GM23248 (cell line): ENCODE measurements around the gene LMX1B. TPM values are rescaled to one million over a fixed set of nuclear protein-coding genes. Genes with fewer than 3 reads are reported as not detected.

ENCODE experiments used
- DNase-seq: peaks from one replicate; pipeline ENCODE4 v3.0.0-alpha.2; 2015
- H2AFZ ChIP-seq: fragments of 200-600 bp; sonication (generic); 2 replicates; pipeline ENCODE4 v1.6.1; 2016; ENCODE audit warnings: antibody characterized with exemption
- H3F3A ChIP-seq: fragments of 200-600 bp; sonication (generic); 2 replicates; pipeline ENCODE4 v1.6.1; 2016; ENCODE audit warnings: mild to moderate bottlenecking, antibody characterized with exemption, mixed run types; ENCODE audit not compliant: insufficient read depth
- H3K27ac ChIP-seq: fragments of 200-600 bp; sonication (generic); 2 replicates; pipeline ENCODE4 v1.5.1; 2016; ENCODE audit warnings: mild to moderate bottlenecking
- H3K27me3 ChIP-seq: fragments of 200-600 bp; sonication (generic); replicated peaks from 2 replicates; pipeline ENCODE4 v1.6.1; 2016; ENCODE audit warnings: mild to moderate bottlenecking; ENCODE audit not compliant: insufficient read depth
- H3K36me3 ChIP-seq: fragments of 200-600 bp; sonication (generic); 2 replicates; pipeline ENCODE4 v1.6.1; 2016; ENCODE audit warnings: low read depth, mild to moderate bottlenecking
- H3K4me1 ChIP-seq: fragments of 200-600 bp; sonication (generic); 2 replicates; pipeline ENCODE4 v1.6.1; 2016; ENCODE audit warnings: mild to moderate bottlenecking; ENCODE audit not compliant: insufficient read depth
- H3K4me2 ChIP-seq: fragments of 200-600 bp; sonication (generic); one replicate; pipeline ENCODE4 v1.6.1; 2016; ENCODE audit warnings: mild to moderate bottlenecking; ENCODE audit not compliant: unreplicated experiment
- H3K4me3 ChIP-seq: fragments of 200-600 bp; sonication (generic); 2 replicates; pipeline ENCODE4 v1.5.1; 2016; ENCODE audit warnings: mild to moderate bottlenecking
- H3K79me2 ChIP-seq: fragments of 200-600 bp; sonication (generic); 2 replicates; pipeline ENCODE4 v1.6.1; 2016; ENCODE audit warnings: mild to moderate bottlenecking; ENCODE audit not compliant: insufficient read depth
- H3K9ac ChIP-seq: fragments of 200-600 bp; sonication (generic); 2 replicates; pipeline ENCODE4 v1.6.1; 2016; ENCODE audit warnings: mild to moderate bottlenecking
- H3K9me2 ChIP-seq: fragments of 200-600 bp; sonication (generic); 2 replicates; pipeline ENCODE4 v1.6.1; 2016; ENCODE audit warnings: mixed run types, mild to moderate bottlenecking, moderate library complexity; ENCODE audit not compliant: insufficient read depth
- H3K9me3 ChIP-seq: fragments of 200-600 bp; sonication (generic); one replicate; pipeline ENCODE4 v1.6.1; 2017; ENCODE audit warnings: low read depth
- H4K20me1 ChIP-seq: fragments of 200-600 bp; sonication (generic); 2 replicates; pipeline ENCODE4 v1.6.0; 2016; ENCODE audit not compliant: insufficient read depth
- EZH2 ChIP-seq: fragments of 200-600 bp; sonication (generic); IDR thresholded peaks from 2 replicates; pipeline ENCODE4 v1.6.1; 2018; ENCODE audit warnings: antibody characterized with exemption, mild to moderate bottlenecking; ENCODE audit not compliant: insufficient read depth, poor library complexity, severe bottlenecking
- EZH2phosphoT487 ChIP-seq: fragments of 200-600 bp; sonication (generic); IDR thresholded peaks from 2 replicates; pipeline ENCODE4 v1.6.1; 2018; ENCODE audit warnings: antibody characterized with exemption, moderate library complexity, mild to moderate bottlenecking, low read depth; ENCODE audit not compliant: insufficient read depth
- WGBS, 2 experiments: methylation state at CpG; one replicate each; pipeline ENCODE4 v1.1.6; 2015 to 2017; ENCODE audit warnings: low lambda C conversion rate in 2 of 2, low coverage in 1 of 2; ENCODE audit errors: missing lambda C conversion rate in 2 of 2; 5-methylcytosine and 5-hydroxymethylcytosine counted together
- in situ Hi-C: fragments of 300-500 bp; cut with MboI; formaldehyde crosslinking; loops from 2 replicates; pipeline ENCODE4 v1.15.0; 2020
- polyA plus RNA-seq: library from polyadenylated mRNA; unstranded; fragments of >200 nt; fragmentation: Nextera tagmentation; extraction: Ambion mirVana; gene quantifications from 2 replicates; pipeline ENCODE4 v1.2.1, GENCODE V29; 2016
- total RNA-seq: library from RNA; depleted of rRNA; stranded (reverse); fragments of >200 nt; shearing (Covaris generic); gene quantifications from 2 replicates; pipeline ENCODE4 v1.2.3, GENCODE V29; 2014

Gene LMX1B
- total and polyA plus RNA-seq, 2 experiments from 2014 or later: not detected

- WGBS, 2 experiments: 48 to 49% methylated on average over 3 of the region's 3 CpGs
- Histone ChIP-seq H3K79me2 (no peaks in the 10 kb centered on the region), H3K27me3 (peaks cover 16% of the 10 kb centered on the region), H3K4me1 (no peaks in the 10 kb centered on the region), H3F3A (no peaks in the 10 kb centered on the region), H2AFZ (no peak overlapping the region), H3K4me2 (no peak overlapping the region), H3K9me3 (peaks cover 13% of the 10 kb centered on the region), H3K4me3 (no peak overlapping the region), H3K27ac (no peak overlapping the region), H4K20me1 (no peaks in the 10 kb centered on the region), H3K9ac (no peak overlapping the region), H3K9me2 (no peaks in the 10 kb centered on the region), H3K36me3 (no peaks in the 10 kb centered on the region)
- in situ Hi-C loops: no loop called here
- TF ChIP-seq EZH2phosphoT487 (no peak), EZH2 (no peak)
- no peak for DNase-seq
Measured at GRCh38 chr9:126733005-126733404, 119.3 kb downstream of the LMX1B start.

- Histone ChIP-seq H3K9me3 (peaks cover 13% of the 10 kb centered on the region), H3K36me3 (no peaks in the 10 kb centered on the region), H3F3A (no peaks in the 10 kb centered on the region), H4K20me1 (no peaks in the 10 kb centered on the region), H3K9ac (no peak overlapping the region), H3K4me1 (no peaks in the 10 kb centered on the region), H2AFZ (no peak overlapping the region), H3K4me2 (no peak overlapping the region), H3K79me2 (no peaks in the 10 kb centered on the region), H3K9me2 (no peaks in the 10 kb centered on the region), H3K4me3 (no peak overlapping the region), H3K27ac (no peak overlapping the region), H3K27me3 (peaks cover 20% of the 10 kb centered on the region)
- in situ Hi-C loops: no loop called here
- DNase-seq: no peak
- TF ChIP-seq EZH2phosphoT487: no peak
- no peak for TF ChIP-seq EZH2
- 48 to 55% methylated on average over 2 of the region's 2 CpGs for WGBS, 2 experiments
Measured at GRCh38 chr9:126734877-126735276, 121.1 kb downstream of the LMX1B start.

DNA sequence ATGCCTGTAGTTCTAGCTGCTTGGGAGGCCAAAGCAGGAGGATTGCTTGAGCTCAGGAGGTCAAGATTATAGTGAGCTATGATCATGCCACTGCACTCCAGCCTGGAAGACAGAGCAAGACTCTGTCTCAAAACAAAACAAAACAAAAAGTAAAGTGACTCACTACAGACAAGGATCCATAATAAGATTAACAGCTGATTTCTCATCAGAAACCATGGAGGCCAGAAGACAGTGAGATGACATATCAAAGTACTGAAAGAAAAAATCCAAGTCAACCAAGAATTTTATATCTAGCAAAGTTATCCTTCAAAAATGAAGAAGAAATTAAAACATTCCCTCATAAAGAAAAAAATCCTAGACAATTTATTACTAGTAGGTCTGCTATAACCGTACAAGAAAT lies 121.8 kb downstream of the LMX1B start:
- H2AFZ ChIP-seq: no peak overlapping the region
- H3F3A ChIP-seq: no peaks in the 10 kb centered on the region
- no peak overlapping the region for H3K9ac ChIP-seq
- no peak overlapping the region for H3K4me2 ChIP-seq
- H3K4me3 ChIP-seq: no peak overlapping the region
- H3K9me2 ChIP-seq: no peaks in the 10 kb centered on the region
- no peaks in the 10 kb centered on the region for H3K4me1 ChIP-seq
- DNase-seq: no peak
- WGBS, 2 experiments: 56 to 73% methylated on average over 1 of the region's 1 CpG
- H3K79me2 ChIP-seq: no peaks in the 10 kb centered on the region
- H3K9me3 ChIP-seq: peaks cover 13% of the 10 kb centered on the region
- peaks cover 26% of the 10 kb centered on the region for H3K27me3 ChIP-seq
- TF ChIP-seq EZH2phosphoT487: no peak
- TF ChIP-seq EZH2: no peak
- in situ Hi-C loops: no loop called here
- no peaks in the 10 kb centered on the region for H3K36me3 ChIP-seq
- H4K20me1 ChIP-seq: no peaks in the 10 kb centered on the region
- H3K27ac ChIP-seq: no peak overlapping the region

DNA sequence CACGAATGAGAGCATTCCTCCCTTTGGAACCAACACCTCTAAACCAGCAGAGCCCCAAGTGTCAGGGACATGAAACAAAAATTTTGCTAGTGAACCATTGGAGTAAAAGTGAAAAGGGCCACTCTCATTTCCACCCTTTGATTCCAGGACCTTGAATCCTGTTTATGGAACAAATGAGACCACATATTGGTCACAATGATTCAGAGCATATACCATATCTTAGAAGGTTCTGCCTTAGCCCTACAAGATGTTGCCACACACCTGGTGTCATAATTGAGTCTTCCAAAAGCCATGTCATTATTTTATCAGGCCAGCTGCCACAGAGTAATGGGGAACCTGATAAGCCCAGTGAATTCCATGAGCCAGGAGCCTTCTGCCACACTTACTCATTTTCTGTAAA lies 124.8 kb downstream of the LMX1B start:
- no peaks in the 10 kb centered on the region for H3K79me2 ChIP-seq
- no peak overlapping the region for H3K27ac ChIP-seq
- TF ChIP-seq EZH2 (no peak), EZH2phosphoT487 (no peak)
- in situ Hi-C loops: no loop called here
- no peaks in the 10 kb centered on the region for H4K20me1 ChIP-seq
- DNase-seq: no peak
- H3K9me2 ChIP-seq: no peaks in the 10 kb centered on the region
- 6 to 9% methylated on average over 1 of the region's 1 CpG for WGBS, 2 experiments
- no peak overlapping the region for H3K9ac ChIP-seq
- H3F3A ChIP-seq: no peaks in the 10 kb centered on the region
- peaks cover 13% of the 10 kb centered on the region for H3K9me3 ChIP-seq
- H2AFZ ChIP-seq: no peak overlapping the region
- no peak overlapping the region for H3K4me2 ChIP-seq
- no peaks in the 10 kb centered on the region for H3K4me1 ChIP-seq
- peaks cover 28% of the 10 kb centered on the region for H3K27me3 ChIP-seq
- no peak overlapping the region for H3K4me3 ChIP-seq
- H3K36me3 ChIP-seq: no peaks in the 10 kb centered on the region

GRCh38 chr9:126743041-126743440 lies 129.3 kb downstream of the LMX1B start:
- Histone ChIP-seq H3K36me3 (no peaks in the 10 kb centered on the region), H3K9me3 (no peaks in the 10 kb centered on the region), H3K27ac (no peak overlapping the region), H3K4me2 (no peak overlapping the region), H3K27me3 (peaks cover 45% of the 10 kb centered on the region), H2AFZ (no peak overlapping the region), H3K9me2 (no peaks in the 10 kb centered on the region), H3K4me1 (no peaks in the 10 kb centered on the region), H3F3A (no peaks in the 10 kb centered on the region), H4K20me1 (no peaks in the 10 kb centered on the region), H3K79me2 (no peaks in the 10 kb centered on the region), H3K4me3 (no peak overlapping the region), H3K9ac (no peak overlapping the region)
- TF ChIP-seq EZH2: no peak
- TF ChIP-seq EZH2phosphoT487: no peak
- 57 to 62% methylated on average over 5 of the region's 5 CpGs for WGBS, 2 experiments
- DNase-seq: no peak
- in situ Hi-C loops: no loop called here
